Vagina (tissue), 2 donors: Measurements from ENCODE around the gene CENPB.

Experiments used
- POLR2A ChIP-seq, 2 donors: fragments of 450-650 bp; IDR thresholded peaks; one replicate each; pipeline ENCODE4 v1.6.1; 2017; ENCODE audit warnings: antibody characterized with exemption in 2 of 2, mild to moderate bottlenecking in 2 of 2, moderate library complexity in 2 of 2
- POLR2AphosphoS5 ChIP-seq, 2 donors: sonication (generic); formaldehyde crosslinking; IDR thresholded peaks; one replicate each; pipeline ENCODE4 v1.9.0; 2017; ENCODE audit warnings: antibody characterized with exemption in 2 of 2, mild to moderate bottlenecking in 2 of 2, low read depth in 1 of 2; ENCODE audit not compliant: insufficient read depth in 1 of 2
- TF ChIP-seq, protein P1 (sequence below), 3 experiments: fragments of 450-650 bp in 2 of 3; fragments of 200-600 bp in 1 of 3; sonication (generic) in 1 of 3; IDR thresholded peaks; one replicate each; pipeline ENCODE4 v1.5.1; 2017 to 2019; ENCODE audit warnings: antibody characterized with exemption in 3 of 3, mild to moderate bottlenecking in 2 of 3, moderate library complexity in 2 of 3

- TF ChIP-seq, protein P1, sequence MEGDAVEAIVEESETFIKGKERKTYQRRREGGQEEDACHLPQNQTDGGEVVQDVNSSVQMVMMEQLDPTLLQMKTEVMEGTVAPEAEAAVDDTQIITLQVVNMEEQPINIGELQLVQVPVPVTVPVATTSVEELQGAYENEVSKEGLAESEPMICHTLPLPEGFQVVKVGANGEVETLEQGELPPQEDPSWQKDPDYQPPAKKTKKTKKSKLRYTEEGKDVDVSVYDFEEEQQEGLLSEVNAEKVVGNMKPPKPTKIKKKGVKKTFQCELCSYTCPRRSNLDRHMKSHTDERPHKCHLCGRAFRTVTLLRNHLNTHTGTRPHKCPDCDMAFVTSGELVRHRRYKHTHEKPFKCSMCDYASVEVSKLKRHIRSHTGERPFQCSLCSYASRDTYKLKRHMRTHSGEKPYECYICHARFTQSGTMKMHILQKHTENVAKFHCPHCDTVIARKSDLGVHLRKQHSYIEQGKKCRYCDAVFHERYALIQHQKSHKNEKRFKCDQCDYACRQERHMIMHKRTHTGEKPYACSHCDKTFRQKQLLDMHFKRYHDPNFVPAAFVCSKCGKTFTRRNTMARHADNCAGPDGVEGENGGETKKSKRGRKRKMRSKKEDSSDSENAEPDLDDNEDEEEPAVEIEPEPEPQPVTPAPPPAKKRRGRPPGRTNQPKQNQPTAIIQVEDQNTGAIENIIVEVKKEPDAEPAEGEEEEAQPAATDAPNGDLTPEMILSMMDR (IDR thresholded peaks at IDR 0.05) = peak in 1 of 3 experiments; percentile 39
- TF ChIP-seq POLR2A (IDR thresholded peaks at IDR 0.05) = no peak
- TF ChIP-seq POLR2AphosphoS5 (IDR thresholded peaks at IDR 0.05; ENCODE audit: insufficient read depth in 1 of 2, low read depth in 1 of 2) = no peak
Observed at GRCh38 chr20:3749689-3750531, 36.6 kb downstream of the CENPB start.
